HepG2 (cell line): ENCODE data around the gene BIRC7. TPM values are rescaled to one million over a fixed set of nuclear protein-coding genes. Genes with fewer than 3 reads are reported as not detected.

Experiments used
- CHCHD3 ChIP-seq: sonication (generic); formaldehyde crosslinking; IDR thresholded peaks from 2 replicates; pipeline ENCODE4 v1.8.0; 2022; ENCODE audit warnings: mild to moderate bottlenecking, missing genetic modification reagents, moderate library complexity
- CREM ChIP-seq, 2 experiments: sonication (generic) in 1 of 2; formaldehyde crosslinking in 1 of 2; IDR thresholded peaks; 2 replicates each; pipeline versions ENCODE4 v1.4.0 to v1.6.1; 2016 to 2020; ENCODE audit warnings: antibody characterized with exemption in 1 of 2, mild to moderate bottlenecking in 1 of 2, missing genetic modification reagents in 1 of 2
- DPF2 ChIP-seq: sonication (generic); formaldehyde crosslinking; IDR thresholded peaks from 2 replicates; pipeline ENCODE4 v1.4.0; 2020; ENCODE audit warnings: mild to moderate bottlenecking, low read depth, missing genetic modification reagents, borderline replicate concordance
- FOXM1 ChIP-seq: sonication (generic); formaldehyde crosslinking; IDR thresholded peaks from 2 replicates; pipeline ENCODE4 v1.5.0; 2020; ENCODE audit warnings: missing genetic modification reagents
- NCOA2 ChIP-seq: sonication (generic); formaldehyde crosslinking; IDR thresholded peaks from 2 replicates; pipeline ENCODE4 v1.8.0; 2022; ENCODE audit warnings: inconsistent platforms
- NFIC ChIP-seq: IDR thresholded peaks from 2 replicates; pipeline ENCODE4 v1.6.1; 2012; ENCODE audit warnings: mild to moderate bottlenecking, low read length, inconsistent platforms
- NRL ChIP-seq: sonication (generic); formaldehyde crosslinking; IDR thresholded peaks from 2 replicates; pipeline ENCODE4 v1.5.0; 2020; ENCODE audit warnings: missing genetic modification reagents, mild to moderate bottlenecking, moderate library complexity, borderline replicate concordance
- PRMT3 ChIP-seq: sonication (generic); formaldehyde crosslinking; IDR thresholded peaks from 2 replicates; pipeline ENCODE4 v1.8.1; 2022; ENCODE audit warnings: low read depth, mild to moderate bottlenecking, moderate library complexity, missing genetic modification reagents, borderline replicate concordance
- RFXAP ChIP-seq: sonication (generic); formaldehyde crosslinking; IDR thresholded peaks from 2 replicates; pipeline ENCODE4 v1.4.0; 2020; ENCODE audit warnings: missing genetic modification reagents, borderline replicate concordance
- ZIK1 ChIP-seq: sonication (generic); formaldehyde crosslinking; IDR thresholded peaks from 2 replicates; pipeline ENCODE4 v1.5.0; 2020; ENCODE audit warnings: mild to moderate bottlenecking, low read depth, missing genetic modification reagents, borderline replicate concordance
- polyA plus RNA-seq, 8 experiments: library from polyadenylated mRNA; depleted of rRNA in 3 of 8; stranded (reverse) in 7 of 8; unstranded in 1 of 8; fragments of >200 nt; fragmentation: Illumina TruSeq in 4 of 8; extraction: Trizol in 4 of 8; gene quantifications; 2 replicates each; pipeline versions ENCODE4 v1.2.1 to v1.2.3, GENCODE V29; 2011 to 2016; ENCODE audit warnings: low read depth in 4 of 8, missing spikeins in 1 of 8, mixed read lengths in 1 of 8; ENCODE audit not compliant: insufficient read depth in 1 of 8
- total RNA-seq, 5 experiments: library from RNA; depleted of rRNA; stranded (reverse); fragments of >200 nt; fragmentation: Illumina TruSeq; extraction: Trizol; gene quantifications; 2 replicates each; pipeline ENCODE4 v1.2.3, GENCODE V29; 2016; ENCODE audit warnings: low read depth in 1 of 5
- TF ChIP-seq, protein P1 (sequence below): sonication (generic); formaldehyde crosslinking; IDR thresholded peaks from 2 replicates; pipeline ENCODE4 v1.9.0; 2021; ENCODE audit warnings: mild to moderate bottlenecking, missing genetic modification reagents
- TF ChIP-seq, protein P2 (sequence below): IDR thresholded peaks from 2 replicates; pipeline ENCODE4 v1.6.1; 2016; ENCODE audit warnings: low read depth
- TF ChIP-seq, protein P3 (sequence below): IDR thresholded peaks from 2 replicates; pipeline ENCODE4 v1.6.1; 2016; ENCODE audit warnings: mild to moderate bottlenecking
- TF ChIP-seq, protein P4 (sequence below): sonication (generic); formaldehyde crosslinking; IDR thresholded peaks from 2 replicates; pipeline ENCODE4 v1.5.0; 2020; ENCODE audit warnings: mild to moderate bottlenecking, missing genetic modification reagents, borderline replicate concordance

BIRC7 gene
- total and polyA plus RNA-seq, 2 of the 13 experiments (the other 11 are each of a cell fraction or from before 2014, with no cell fraction given): 0.27 to 5.1 TPM

DNA sequence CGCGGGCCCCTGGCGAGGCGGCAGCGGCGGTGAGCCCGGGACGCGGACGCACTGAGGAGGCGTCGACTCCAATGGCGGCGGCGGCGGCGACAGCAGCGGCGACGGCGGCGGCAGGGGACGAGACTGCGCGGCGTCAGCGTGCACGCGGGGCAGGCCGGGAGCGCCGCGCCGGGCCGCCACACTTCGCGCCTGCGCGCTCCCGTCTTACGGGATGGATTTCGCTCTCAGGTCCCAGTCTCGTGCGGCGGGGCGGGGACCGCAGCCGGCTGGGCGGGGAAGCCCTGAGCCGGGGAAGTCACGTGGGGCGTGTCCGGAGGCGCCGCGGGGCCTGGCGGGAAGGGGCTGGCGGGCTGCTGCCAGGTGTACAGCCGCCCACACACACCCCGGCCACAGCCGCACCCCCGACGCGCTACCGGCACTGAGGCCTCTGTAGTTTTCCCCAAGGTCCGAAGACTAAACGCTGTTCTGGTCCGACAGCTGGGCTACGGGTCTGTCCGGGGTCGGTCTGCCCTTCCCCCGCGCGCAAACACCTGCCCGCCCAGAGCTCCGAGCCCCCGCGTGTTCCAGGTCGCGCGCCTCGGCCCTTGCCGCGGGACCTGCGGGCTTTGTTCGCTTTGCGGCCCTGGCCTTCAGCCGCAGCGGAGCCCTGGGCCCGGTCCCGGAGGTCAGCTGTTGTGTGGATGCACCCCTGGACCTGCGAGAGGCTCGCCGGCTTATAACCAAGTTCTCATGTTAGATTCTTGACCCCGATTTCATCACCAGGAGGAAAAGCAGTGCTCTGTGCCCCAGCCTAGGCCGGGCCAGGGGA, 19.5 kb upstream of the BIRC7 start, which contains the start of gene YTHDF1 (continued):
- TF ChIP-seq, protein P1, sequence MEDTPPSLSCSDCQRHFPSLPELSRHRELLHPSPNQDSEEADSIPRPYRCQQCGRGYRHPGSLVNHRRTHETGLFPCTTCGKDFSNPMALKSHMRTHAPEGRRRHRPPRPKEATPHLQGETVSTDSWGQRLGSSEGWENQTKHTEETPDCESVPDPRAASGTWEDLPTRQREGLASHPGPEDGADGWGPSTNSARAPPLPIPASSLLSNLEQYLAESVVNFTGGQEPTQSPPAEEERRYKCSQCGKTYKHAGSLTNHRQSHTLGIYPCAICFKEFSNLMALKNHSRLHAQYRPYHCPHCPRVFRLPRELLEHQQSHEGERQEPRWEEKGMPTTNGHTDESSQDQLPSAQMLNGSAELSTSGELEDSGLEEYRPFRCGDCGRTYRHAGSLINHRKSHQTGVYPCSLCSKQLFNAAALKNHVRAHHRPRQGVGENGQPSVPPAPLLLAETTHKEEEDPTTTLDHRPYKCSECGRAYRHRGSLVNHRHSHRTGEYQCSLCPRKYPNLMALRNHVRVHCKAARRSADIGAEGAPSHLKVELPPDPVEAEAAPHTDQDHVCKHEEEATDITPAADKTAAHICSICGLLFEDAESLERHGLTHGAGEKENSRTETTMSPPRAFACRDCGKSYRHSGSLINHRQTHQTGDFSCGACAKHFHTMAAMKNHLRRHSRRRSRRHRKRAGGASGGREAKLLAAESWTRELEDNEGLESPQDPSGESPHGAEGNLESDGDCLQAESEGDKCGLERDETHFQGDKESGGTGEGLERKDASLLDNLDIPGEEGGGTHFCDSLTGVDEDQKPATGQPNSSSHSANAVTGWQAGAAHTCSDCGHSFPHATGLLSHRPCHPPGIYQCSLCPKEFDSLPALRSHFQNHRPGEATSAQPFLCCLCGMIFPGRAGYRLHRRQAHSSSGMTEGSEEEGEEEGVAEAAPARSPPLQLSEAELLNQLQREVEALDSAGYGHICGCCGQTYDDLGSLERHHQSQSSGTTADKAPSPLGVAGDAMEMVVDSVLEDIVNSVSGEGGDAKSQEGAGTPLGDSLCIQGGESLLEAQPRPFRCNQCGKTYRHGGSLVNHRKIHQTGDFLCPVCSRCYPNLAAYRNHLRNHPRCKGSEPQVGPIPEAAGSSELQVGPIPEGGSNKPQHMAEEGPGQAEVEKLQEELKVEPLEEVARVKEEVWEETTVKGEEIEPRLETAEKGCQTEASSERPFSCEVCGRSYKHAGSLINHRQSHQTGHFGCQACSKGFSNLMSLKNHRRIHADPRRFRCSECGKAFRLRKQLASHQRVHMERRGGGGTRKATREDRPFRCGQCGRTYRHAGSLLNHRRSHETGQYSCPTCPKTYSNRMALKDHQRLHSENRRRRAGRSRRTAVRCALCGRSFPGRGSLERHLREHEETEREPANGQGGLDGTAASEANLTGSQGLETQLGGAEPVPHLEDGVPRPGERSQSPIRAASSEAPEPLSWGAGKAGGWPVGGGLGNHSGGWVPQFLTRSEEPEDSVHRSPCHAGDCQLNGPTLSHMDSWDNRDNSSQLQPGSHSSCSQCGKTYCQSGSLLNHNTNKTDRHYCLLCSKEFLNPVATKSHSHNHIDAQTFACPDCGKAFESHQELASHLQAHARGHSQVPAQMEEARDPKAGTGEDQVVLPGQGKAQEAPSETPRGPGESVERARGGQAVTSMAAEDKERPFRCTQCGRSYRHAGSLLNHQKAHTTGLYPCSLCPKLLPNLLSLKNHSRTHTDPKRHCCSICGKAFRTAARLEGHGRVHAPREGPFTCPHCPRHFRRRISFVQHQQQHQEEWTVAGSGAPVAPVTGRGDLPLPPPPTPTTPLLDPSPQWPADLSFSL: no peak
- TF ChIP-seq, protein P2, sequence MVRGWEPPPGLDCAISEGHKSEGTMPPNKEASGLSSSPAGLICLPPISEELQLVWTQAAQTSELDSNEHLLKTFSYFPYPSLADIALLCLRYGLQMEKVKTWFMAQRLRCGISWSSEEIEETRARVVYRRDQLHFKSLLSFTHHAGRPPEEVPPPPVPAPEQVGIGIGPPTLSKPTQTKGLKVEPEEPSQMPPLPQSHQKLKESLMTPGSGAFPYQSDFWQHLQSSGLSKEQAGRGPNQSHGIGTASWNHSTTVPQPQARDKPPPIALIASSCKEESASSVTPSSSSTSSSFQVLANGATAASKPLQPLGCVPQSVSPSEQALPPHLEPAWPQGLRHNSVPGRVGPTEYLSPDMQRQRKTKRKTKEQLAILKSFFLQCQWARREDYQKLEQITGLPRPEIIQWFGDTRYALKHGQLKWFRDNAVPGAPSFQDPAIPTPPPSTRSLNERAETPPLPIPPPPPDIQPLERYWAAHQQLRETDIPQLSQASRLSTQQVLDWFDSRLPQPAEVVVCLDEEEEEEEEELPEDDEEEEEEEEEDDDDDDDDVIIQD: no peak
- TF ChIP-seq PRMT3 (CRISPR knock-in tag) (no peak), FOXM1 (CRISPR knock-in tag) (no peak), ZIK1 (CRISPR knock-in tag) (peak; percentile 91; the same call in 1 of the 2 replicates), NCOA2 (peak; percentile 60; the same call in 1 of the 2 replicates), CREM (IDR thresholded peaks at IDR 0.05) (no peak), CREM (CRISPR knock-in tag; IDR thresholded peaks at IDR 0.05) (peak; percentile 7; the same call in 1 of the 2 replicates), NRL (CRISPR knock-in tag) (peak; percentile 98), NFIC (no peak), DPF2 (CRISPR knock-in tag) (peak; percentile 65; the same call in 1 of the 2 replicates), RFXAP (peak; percentile 62; the same call in 1 of the 2 replicates), CHCHD3 (CRISPR knock-in tag) (peak; percentile 82)
- TF ChIP-seq, protein P3, sequence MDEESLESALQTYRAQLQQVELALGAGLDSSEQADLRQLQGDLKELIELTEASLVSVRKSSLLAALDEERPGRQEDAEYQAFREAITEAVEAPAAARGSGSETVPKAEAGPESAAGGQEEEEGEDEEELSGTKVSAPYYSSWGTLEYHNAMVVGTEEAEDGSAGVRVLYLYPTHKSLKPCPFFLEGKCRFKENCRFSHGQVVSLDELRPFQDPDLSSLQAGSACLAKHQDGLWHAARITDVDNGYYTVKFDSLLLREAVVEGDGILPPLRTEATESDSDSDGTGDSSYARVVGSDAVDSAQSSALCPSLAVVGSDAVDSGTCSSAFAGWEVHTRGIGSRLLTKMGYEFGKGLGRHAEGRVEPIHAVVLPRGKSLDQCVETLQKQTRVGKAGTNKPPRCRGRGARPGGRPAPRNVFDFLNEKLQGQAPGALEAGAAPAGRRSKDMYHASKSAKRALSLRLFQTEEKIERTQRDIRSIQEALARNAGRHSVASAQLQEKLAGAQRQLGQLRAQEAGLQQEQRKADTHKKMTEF (CRISPR knock-in tag): peak; percentile 98
- TF ChIP-seq, protein P4, sequence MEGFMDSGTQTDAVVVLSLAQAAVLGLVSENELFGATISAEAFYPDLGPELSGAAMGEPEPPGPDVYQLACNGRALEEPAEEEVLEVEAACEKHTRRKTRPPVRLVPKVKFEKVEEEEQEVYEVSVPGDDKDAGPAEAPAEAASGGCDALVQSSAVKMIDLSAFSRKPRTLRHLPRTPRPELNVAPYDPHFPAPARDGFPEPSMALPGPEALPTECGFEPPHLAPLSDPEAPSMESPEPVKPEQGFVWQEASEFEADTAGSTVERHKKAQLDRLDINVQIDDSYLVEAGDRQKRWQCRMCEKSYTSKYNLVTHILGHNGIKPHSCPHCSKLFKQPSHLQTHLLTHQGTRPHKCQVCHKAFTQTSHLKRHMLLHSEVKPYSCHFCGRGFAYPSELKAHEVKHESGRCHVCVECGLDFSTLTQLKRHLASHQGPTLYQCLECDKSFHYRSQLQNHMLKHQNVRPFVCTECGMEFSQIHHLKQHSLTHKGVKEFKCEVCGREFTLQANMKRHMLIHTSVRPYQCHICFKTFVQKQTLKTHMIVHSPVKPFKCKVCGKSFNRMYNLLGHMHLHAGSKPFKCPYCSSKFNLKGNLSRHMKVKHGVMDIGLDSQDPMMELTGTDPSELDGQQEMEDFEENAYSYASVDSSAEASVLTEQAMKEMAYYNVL (CRISPR knock-in tag): peak; percentile 77
